HUES64 (cell line): ENCODE measurements around the gene BLCAP.

Source experiments
- H3K27ac ChIP-seq: 2 replicates; pipeline ENCODE4 v1.7.0; 2013; ENCODE audit warnings: low read depth, low read length, inconsistent platforms
- H3K27me3 ChIP-seq: 2 replicates; pipeline ENCODE4 v1.6.1; 2013; ENCODE audit warnings: mild to moderate bottlenecking, low read length; ENCODE audit not compliant: insufficient read depth
- H3K36me3 ChIP-seq: 2 replicates; pipeline ENCODE4 v1.6.1; 2013; ENCODE audit warnings: mild to moderate bottlenecking, low read length; ENCODE audit not compliant: insufficient read depth
- H3K4me1 ChIP-seq: 2 replicates; pipeline ENCODE4 v1.6.1; 2013; ENCODE audit warnings: mild to moderate bottlenecking, low read length, moderate library complexity; ENCODE audit not compliant: insufficient read depth
- H3K4me3 ChIP-seq: 2 replicates; pipeline ENCODE4 v1.5.1; 2013; ENCODE audit warnings: mild to moderate bottlenecking, low read length, moderate library complexity
- H3K9ac ChIP-seq: 2 replicates; pipeline ENCODE4 v1.6.1; 2013; ENCODE audit warnings: mild to moderate bottlenecking, low read depth, low read length
- H3K9me3 ChIP-seq: 2 replicates; pipeline ENCODE4 v1.6.1; 2013; ENCODE audit warnings: low read depth, low read length; ENCODE audit not compliant: insufficient read depth
- WGBS: fragments of 150-250, 120-280 bp; methylation state at CpG from one replicate; pipeline ENCODE4 v1.1.7; 2013; ENCODE audit warnings: missing lambda C conversion rate; 5-methylcytosine and 5-hydroxymethylcytosine counted together

The BLCAP gene

GRCh38 chr20:37506152-37506725 is 21.4 kb downstream of the BLCAP start:
- H3K36me3 ChIP-seq: peaks cover 19% of the 10 kb centered on the region
- 81% methylated on average over 4 of the region's 4 CpGs for WGBS
- H3K4me3 ChIP-seq: no peak overlapping the region
- no peaks in the 10 kb centered on the region for H3K27me3 ChIP-seq
- peaks cover 11% of the 10 kb centered on the region for H3K4me1 ChIP-seq
- no peaks in the 10 kb centered on the region for H3K9me3 ChIP-seq
- no peak overlapping the region for H3K27ac ChIP-seq
- H3K9ac ChIP-seq: no peak overlapping the region

GRCh38 chr20:37505263-37506151 is 22.2 kb downstream of the BLCAP start:
- H3K27ac ChIP-seq: no peak overlapping the region
- H3K9me3 ChIP-seq: no peaks in the 10 kb centered on the region
- peaks cover 13% of the 10 kb centered on the region for H3K36me3 ChIP-seq
- no peak overlapping the region for H3K4me3 ChIP-seq
- no peaks in the 10 kb centered on the region for H3K27me3 ChIP-seq
- peaks cover 11% of the 10 kb centered on the region for H3K4me1 ChIP-seq
- H3K9ac ChIP-seq: no peak overlapping the region
- WGBS: 59% methylated on average over 7 of the region's 7 CpGs

GRCh38 chr20:37504404-37505096 is 23.1 kb downstream of the BLCAP start:
- Histone ChIP-seq H3K9me3 (no peaks in the 10 kb centered on the region), H3K27ac (no peak overlapping the region), H3K27me3 (no peaks in the 10 kb centered on the region), H3K9ac (no peak overlapping the region), H3K4me3 (no peak overlapping the region), H3K36me3 (peaks cover 13% of the 10 kb centered on the region), H3K4me1 (peaks cover 11% of the 10 kb centered on the region)
- 64% methylated on average over 3 of the region's 3 CpGs for WGBS

- no peaks in the 10 kb centered on the region for H3K9me3 ChIP-seq
- WGBS: 91% methylated on average over 3 of the region's 3 CpGs
- no peak overlapping the region for H3K27ac ChIP-seq
- H3K27me3 ChIP-seq: no peaks in the 10 kb centered on the region
- no peak overlapping the region for H3K9ac ChIP-seq
- H3K4me1 ChIP-seq: peaks cover 11% of the 10 kb centered on the region
- H3K4me3 ChIP-seq: no peak overlapping the region
- 0 out of 2 replicates have a peak, but pooled peaks cover 2% of the 10 kb centered on the region for H3K36me3 ChIP-seq
Observed at GRCh38 chr20:37503256-37503927, 24.3 kb downstream of the BLCAP start.

GRCh38 chr20:37502654-37503053 is 25.0 kb downstream of the BLCAP start:
- Histone ChIP-seq H3K27me3 (no peaks in the 10 kb centered on the region), H3K9ac (no peak overlapping the region), H3K27ac (no peak overlapping the region), H3K36me3 (no peaks in the 10 kb centered on the region), H3K4me1 (peaks cover 11% of the 10 kb centered on the region), H3K4me3 (no peak overlapping the region), H3K9me3 (no peaks in the 10 kb centered on the region)
- 92% methylated on average over 2 of the region's 2 CpGs for WGBS

- Histone ChIP-seq H3K4me1 (peaks cover 11% of the 10 kb centered on the region), H3K27me3 (no peaks in the 10 kb centered on the region), H3K36me3 (no peaks in the 10 kb centered on the region), H3K9ac (no peak overlapping the region), H3K4me3 (no peak overlapping the region), H3K27ac (no peak overlapping the region), H3K9me3 (no peaks in the 10 kb centered on the region)
- WGBS: 82% methylated on average over 7 of the region's 7 CpGs
Observed at GRCh38 chr20:37501940-37502339, 25.7 kb downstream of the BLCAP start.

GRCh38 chr20:37500311-37500710 is 27.4 kb downstream of the BLCAP start:
- no peaks in the 10 kb centered on the region for H3K9me3 ChIP-seq
- H3K27me3 ChIP-seq: no peaks in the 10 kb centered on the region
- H3K27ac ChIP-seq: no peak overlapping the region
- peaks cover 1% of the 10 kb centered on the region for H3K4me1 ChIP-seq
- H3K4me3 ChIP-seq: no peak overlapping the region
- 93% methylated on average over 7 of the region's 7 CpGs for WGBS
- no peaks in the 10 kb centered on the region for H3K36me3 ChIP-seq
- H3K9ac ChIP-seq: no peak overlapping the region

- no peaks in the 10 kb centered on the region for H3K36me3 ChIP-seq
- H3K4me1 ChIP-seq: no peaks in the 10 kb centered on the region
- 91% methylated on average over 2 of the region's 2 CpGs for WGBS
- H3K9ac ChIP-seq: no peak overlapping the region
- H3K27me3 ChIP-seq: no peaks in the 10 kb centered on the region
- no peak overlapping the region for H3K27ac ChIP-seq
- no peaks in the 10 kb centered on the region for H3K9me3 ChIP-seq
- no peak overlapping the region for H3K4me3 ChIP-seq
Observed at GRCh38 chr20:37498066-37498665, 29.5 kb downstream of the BLCAP start.

- H3K4me1 ChIP-seq: no peaks in the 10 kb centered on the region
- no peak overlapping the region for H3K9ac ChIP-seq
- no peak overlapping the region for H3K4me3 ChIP-seq
- no peaks in the 10 kb centered on the region for H3K36me3 ChIP-seq
- H3K9me3 ChIP-seq: no peaks in the 10 kb centered on the region
- no peaks in the 10 kb centered on the region for H3K27me3 ChIP-seq
- 90% methylated on average over 5 of the region's 5 CpGs for WGBS
- H3K27ac ChIP-seq: no peak overlapping the region
Observed at GRCh38 chr20:37494796-37495195, 32.9 kb downstream of the BLCAP start.

- Histone ChIP-seq H3K4me3 (no peak overlapping the region), H3K9ac (no peak overlapping the region), H3K27ac (no peak overlapping the region), H3K4me1 (no peaks in the 10 kb centered on the region; the same call in 1 of the 2 replicates), H3K27me3 (no peaks in the 10 kb centered on the region), H3K36me3 (no peaks in the 10 kb centered on the region), H3K9me3 (no peaks in the 10 kb centered on the region)
- 93% methylated on average over 8 of the region's 8 CpGs for WGBS
Observed at GRCh38 chr20:37494301-37494700, 33.4 kb downstream of the BLCAP start.
